ENCODE data around the gene HINFP. TPM values are rescaled to one million over a fixed set of nuclear protein-coding genes. Genes with fewer than 3 reads are reported as not detected.

HINFP gene
- total and polyA plus RNA-seq, 9 of the 15 experiments (the other 6 are each of a cell fraction or from before 2014, with no cell fraction given), result 13.8 to 34.1 (median 22.5) TPM

DNA sequence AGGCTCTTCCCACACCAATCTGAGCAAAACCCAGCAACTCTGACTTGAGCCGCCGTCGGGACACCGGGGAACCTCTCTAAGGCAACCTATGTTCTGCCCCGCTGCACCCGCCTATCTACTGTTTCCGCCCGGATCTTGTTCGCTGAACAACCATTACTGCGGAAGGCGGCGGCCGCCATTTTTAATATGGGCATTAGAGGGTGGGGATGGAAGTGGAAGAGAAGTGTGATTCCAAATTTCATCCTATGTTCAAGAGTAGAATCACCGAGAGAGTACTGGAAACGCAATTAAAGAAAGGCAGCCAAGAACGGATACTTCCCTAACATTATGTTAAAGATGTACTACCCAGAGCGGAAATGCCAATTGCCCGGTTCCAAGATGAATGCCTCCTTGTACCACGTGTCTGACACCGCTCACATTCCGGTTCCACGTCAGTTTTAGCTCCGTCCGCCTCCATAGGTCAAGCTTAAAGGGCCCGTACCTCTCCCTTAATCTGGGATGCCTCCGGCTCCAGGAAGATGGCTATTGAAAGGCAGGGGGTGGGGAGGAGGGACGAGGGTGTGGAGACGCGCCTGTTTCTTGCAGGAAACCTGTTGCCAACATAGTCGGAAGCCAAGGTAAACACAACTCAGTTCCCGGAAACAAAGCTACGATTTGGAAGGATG lies 19.5 kb upstream of the HINFP start, which contains the start of gene DPAGT1 (continued):
- TF ChIP-seq MGA (IDR thresholded peaks at IDR 0.05) (no peak; the same call in 1 of the 2 replicates), ZBTB49 (CRISPR knock-in tag; IDR thresholded peaks at IDR 0.05; ENCODE audit: borderline replicate concordance) (no peak), POLR2A (conservative IDR thresholded peaks at IDR 0.05) (peak; percentile 64), MEIS2 (IDR thresholded peaks at IDR 0.05; ENCODE audit: partially characterized antibody) (no peak), ZNF589 (CRISPR knock-in tag; IDR thresholded peaks at IDR 0.05; ENCODE audit: low read depth) (no peak), GTF2A2 (tag; IDR thresholded peaks at IDR 0.05) (no peak), KLF16 (IDR thresholded peaks at IDR 0.05) (no peak), PCBP1 (IDR thresholded peaks at IDR 0.05; ENCODE audit: low read depth, low read length, poor library complexity, severe bottlenecking) (no peak), NCOA1 (IDR thresholded peaks at IDR 0.05; ENCODE audit: low read depth) (peak; percentile 95), BMI1 (IDR thresholded peaks at IDR 0.05; ENCODE audit: low read length) (no peak)
- TF ChIP-seq, protein P1, sequence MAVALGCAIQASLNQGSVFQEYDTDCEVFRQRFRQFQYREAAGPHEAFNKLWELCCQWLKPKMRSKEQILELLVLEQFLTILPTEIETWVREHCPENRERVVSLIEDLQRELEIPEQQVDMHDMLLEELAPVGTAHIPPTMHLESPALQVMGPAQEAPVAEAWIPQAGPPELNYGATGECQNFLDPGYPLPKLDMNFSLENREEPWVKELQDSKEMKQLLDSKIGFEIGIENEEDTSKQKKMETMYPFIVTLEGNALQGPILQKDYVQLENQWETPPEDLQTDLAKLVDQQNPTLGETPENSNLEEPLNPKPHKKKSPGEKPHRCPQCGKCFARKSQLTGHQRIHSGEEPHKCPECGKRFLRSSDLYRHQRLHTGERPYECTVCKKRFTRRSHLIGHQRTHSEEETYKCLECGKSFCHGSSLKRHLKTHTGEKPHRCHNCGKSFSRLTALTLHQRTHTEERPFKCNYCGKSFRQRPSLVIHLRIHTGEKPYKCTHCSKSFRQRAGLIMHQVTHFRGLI (CRISPR knock-in tag; IDR thresholded peaks at IDR 0.05), result peak; percentile 76
